Measurements from ENCODE around the gene BPIFA2.
"Not testable (repeated sequence)": the region's sequence is repeated elsewhere in the genome, so short reads cannot be mapped to it uniquely, and the experiment has no call there.

Gene BPIFA2

GRCh38 chr20:33180169-33180568, 12.2 kb downstream of the BPIFA2 start:
- no peak overlapping the region for H3K4me3 ChIP-seq (ENCODE audit: low read length)
- H3K4me2 ChIP-seq (ENCODE audit: low read length): no peak overlapping the region
- no peaks in the 10 kb centered on the region for H3F3A ChIP-seq (ENCODE audit: control insufficient read depth, insufficient read depth)
- H3K27ac ChIP-seq (ENCODE audit: low read depth, low read length): no peak overlapping the region
- H4K20me1 ChIP-seq (ENCODE audit: control insufficient read depth, insufficient read depth, low read depth, low read length): no peaks in the 10 kb centered on the region
- H3K9me3 ChIP-seq (ENCODE audit: control insufficient read depth, insufficient read depth, low read length): no peaks in the 10 kb centered on the region; the same call in 1 of the 2 replicates
- H3K9me2 ChIP-seq (replicated peaks; ENCODE audit: control insufficient read depth, low read length): no peaks in the 10 kb centered on the region
- no peaks in the 10 kb centered on the region for H3K79me2 ChIP-seq (ENCODE audit: control insufficient read depth, low read length)
- H3K4me1 ChIP-seq (ENCODE audit: control insufficient read depth, low read length): no peaks in the 10 kb centered on the region
- no peaks in the 10 kb centered on the region for H3K27me3 ChIP-seq (ENCODE audit: control insufficient read depth, low read length)
- TF ChIP-seq EZH2phosphoT487 (IDR thresholded peaks at IDR 0.05; ENCODE audit: borderline replicate concordance, low read length) (no peak), CTCF (IDR thresholded peaks at IDR 0.05; ENCODE audit: low read depth, low read length, poor library complexity, severe bottlenecking) (no peak)
- no peaks in the 10 kb centered on the region for H3K36me3 ChIP-seq (ENCODE audit: control insufficient read depth, low read length)

GRCh38 chr20:33181482-33182093, 13.6 kb downstream of the BPIFA2 start:
- Histone ChIP-seq H3K9me2 (replicated peaks; ENCODE audit: control insufficient read depth, low read length) (no peaks in the 10 kb centered on the region), H3K4me3 (ENCODE audit: low read length) (no peak overlapping the region), H3K4me1 (ENCODE audit: control insufficient read depth, low read length) (no peaks in the 10 kb centered on the region), H4K20me1 (ENCODE audit: control insufficient read depth, insufficient read depth, low read depth, low read length) (no peaks in the 10 kb centered on the region), H3K9me3 (ENCODE audit: control insufficient read depth, insufficient read depth, low read length) (no peaks in the 10 kb centered on the region; the same call in 1 of the 2 replicates), H3K4me2 (ENCODE audit: low read length) (no peak overlapping the region), H3K36me3 (ENCODE audit: control insufficient read depth, low read length) (no peaks in the 10 kb centered on the region), H3K79me2 (ENCODE audit: control insufficient read depth, low read length) (no peaks in the 10 kb centered on the region), H3K27ac (ENCODE audit: low read depth, low read length) (no peak overlapping the region), H3F3A (ENCODE audit: control insufficient read depth, insufficient read depth) (no peaks in the 10 kb centered on the region), H3K27me3 (ENCODE audit: control insufficient read depth, low read length) (no peaks in the 10 kb centered on the region)
- TF ChIP-seq CTCF (IDR thresholded peaks at IDR 0.05; ENCODE audit: low read depth, low read length, poor library complexity, severe bottlenecking) (peak; percentile 28), EZH2phosphoT487 (IDR thresholded peaks at IDR 0.05; ENCODE audit: borderline replicate concordance, low read length) (no peak)

GRCh38 chr20:33183312-33183711, 15.4 kb downstream of the BPIFA2 start:
- H3K36me3 ChIP-seq (ENCODE audit: control insufficient read depth, low read length): no peaks in the 10 kb centered on the region
- no peaks in the 10 kb centered on the region; the same call in 1 of the 2 replicates for H3K9me3 ChIP-seq (ENCODE audit: control insufficient read depth, insufficient read depth, low read length)
- no peaks in the 10 kb centered on the region for H3K27me3 ChIP-seq (ENCODE audit: control insufficient read depth, low read length)
- no peaks in the 10 kb centered on the region for H4K20me1 ChIP-seq (ENCODE audit: control insufficient read depth, insufficient read depth, low read depth, low read length)
- no peaks in the 10 kb centered on the region for H3K4me1 ChIP-seq (ENCODE audit: control insufficient read depth, low read length)
- no peaks in the 10 kb centered on the region for H3K79me2 ChIP-seq (ENCODE audit: control insufficient read depth, low read length)
- TF ChIP-seq CTCF (IDR thresholded peaks at IDR 0.05; ENCODE audit: low read depth, low read length, poor library complexity, severe bottlenecking) (no peak), EZH2phosphoT487 (IDR thresholded peaks at IDR 0.05; ENCODE audit: borderline replicate concordance, low read length) (no peak)
- no peak overlapping the region for H3K4me2 ChIP-seq (ENCODE audit: low read length)
- no peaks in the 10 kb centered on the region for H3K9me2 ChIP-seq (replicated peaks; ENCODE audit: control insufficient read depth, low read length)
- no peak overlapping the region for H3K4me3 ChIP-seq (ENCODE audit: low read length)
- H3F3A ChIP-seq (ENCODE audit: control insufficient read depth, insufficient read depth): no peaks in the 10 kb centered on the region
- no peak overlapping the region for H3K27ac ChIP-seq (ENCODE audit: low read depth, low read length)

GRCh38 chr20:33185031-33185590, 17.2 kb downstream of the BPIFA2 start:
- H3K4me2 ChIP-seq (ENCODE audit: low read length); H3K9me2 ChIP-seq (replicated peaks; ENCODE audit: control insufficient read depth, low read length); H4K20me1 ChIP-seq (ENCODE audit: control insufficient read depth, insufficient read depth, low read depth, low read length); H3K27me3 ChIP-seq (ENCODE audit: control insufficient read depth, low read length); H3K36me3 ChIP-seq (ENCODE audit: control insufficient read depth, low read length); H3K79me2 ChIP-seq (ENCODE audit: control insufficient read depth, low read length); H3F3A ChIP-seq (ENCODE audit: control insufficient read depth, insufficient read depth); H3K4me3 ChIP-seq (ENCODE audit: low read length); H3K4me1 ChIP-seq (ENCODE audit: control insufficient read depth, low read length); H3K27ac ChIP-seq (ENCODE audit: low read depth, low read length); H3K9me3 ChIP-seq (ENCODE audit: control insufficient read depth, insufficient read depth, low read length): not testable (repeated sequence)
